ENCODE data around the gene GIPC3.

GIPC3 gene

GRCh38 chr19:3631053-3631861 lies 46.0 kb downstream of the GIPC3 start:
- DNase-seq: no peak

GRCh38 chr19:3632098-3632497 lies 46.8 kb downstream of the GIPC3 start:
- no peak for DNase-seq
- intact Hi-C loops (cut with DNase I): no loop called here

More at GRCh38 chr19:3631053-3631861, 46.0 kb downstream of the GIPC3 start:
- intact Hi-C loops (cut with DNase I): no loop called here

- peak in 7 of 10 donors; percentile 37 to 90 (median 52) for DNase-seq
- intact Hi-C loops (cut with DNase I): no loop called here
Measured at GRCh38 chr19:3632739-3633558, 47.7 kb downstream of the GIPC3 start.

- intact Hi-C loops (cut with DNase I): no loop called here
- no peak for DNase-seq
Measured at GRCh38 chr19:3633559-3633988, 48.3 kb downstream of the GIPC3 start.

DNA sequence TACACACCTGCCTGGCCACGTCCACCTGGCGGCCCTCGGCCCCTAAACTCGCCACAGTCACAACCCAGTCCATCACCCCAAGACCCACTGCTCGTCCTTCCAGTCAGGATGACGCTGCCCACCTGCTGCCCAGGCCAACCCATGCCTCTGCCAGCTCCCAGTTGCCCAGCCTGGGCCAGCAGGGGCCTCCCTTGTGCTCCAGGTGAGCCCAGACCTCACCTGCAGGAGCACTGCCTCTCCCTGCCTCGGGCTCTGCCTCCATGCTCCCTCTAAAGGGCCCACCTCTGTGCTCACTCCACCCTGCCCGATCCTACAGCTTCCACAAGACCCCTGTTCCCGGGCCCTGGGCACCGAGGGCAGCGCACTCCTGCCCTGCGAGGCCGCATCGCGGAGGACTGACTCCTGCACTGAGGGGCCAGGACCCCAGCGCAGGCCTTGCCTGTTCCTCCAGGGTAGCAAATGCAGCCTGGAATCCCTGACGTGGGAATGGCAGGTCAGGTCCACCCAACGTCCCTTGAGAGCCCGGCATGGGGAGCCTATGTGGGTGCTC lies 49.3 kb downstream of the GIPC3 start:
- intact Hi-C loops (cut with DNase I): no loop called here
- DNase-seq: no peak

DNA sequence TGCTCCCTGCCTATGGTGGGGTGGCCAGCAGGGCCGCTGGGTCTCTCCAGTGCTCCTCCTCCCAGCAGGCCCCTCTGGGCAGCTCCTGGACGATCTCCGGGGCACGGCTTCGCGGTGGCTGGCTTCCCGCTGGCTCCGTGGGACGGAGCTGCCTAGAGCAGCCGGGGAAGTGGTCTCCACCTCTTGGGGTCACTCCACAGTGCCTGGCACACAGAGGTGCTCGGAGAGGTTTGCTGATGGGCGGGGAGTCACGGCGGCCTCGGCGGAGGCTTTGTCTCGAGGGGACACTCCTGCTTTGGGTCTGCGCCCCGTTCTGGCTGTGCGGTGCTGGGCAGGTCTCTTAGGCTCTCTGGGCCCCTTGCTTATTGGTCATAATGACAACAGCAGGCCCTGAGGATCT lies 51.2 kb downstream of the GIPC3 start:
- intact Hi-C loops (cut with DNase I): no loop called here
- no peak for DNase-seq

GRCh38 chr19:3636962-3637361 lies 51.7 kb downstream of the GIPC3 start:
- intact Hi-C loops (cut with DNase I): no loop called here
- DNase-seq: no peak

- no peak for DNase-seq
- intact Hi-C loops (cut with DNase I): no loop called here
Measured at GRCh38 chr19:3637621-3638020, 52.3 kb downstream of the GIPC3 start.

DNA sequence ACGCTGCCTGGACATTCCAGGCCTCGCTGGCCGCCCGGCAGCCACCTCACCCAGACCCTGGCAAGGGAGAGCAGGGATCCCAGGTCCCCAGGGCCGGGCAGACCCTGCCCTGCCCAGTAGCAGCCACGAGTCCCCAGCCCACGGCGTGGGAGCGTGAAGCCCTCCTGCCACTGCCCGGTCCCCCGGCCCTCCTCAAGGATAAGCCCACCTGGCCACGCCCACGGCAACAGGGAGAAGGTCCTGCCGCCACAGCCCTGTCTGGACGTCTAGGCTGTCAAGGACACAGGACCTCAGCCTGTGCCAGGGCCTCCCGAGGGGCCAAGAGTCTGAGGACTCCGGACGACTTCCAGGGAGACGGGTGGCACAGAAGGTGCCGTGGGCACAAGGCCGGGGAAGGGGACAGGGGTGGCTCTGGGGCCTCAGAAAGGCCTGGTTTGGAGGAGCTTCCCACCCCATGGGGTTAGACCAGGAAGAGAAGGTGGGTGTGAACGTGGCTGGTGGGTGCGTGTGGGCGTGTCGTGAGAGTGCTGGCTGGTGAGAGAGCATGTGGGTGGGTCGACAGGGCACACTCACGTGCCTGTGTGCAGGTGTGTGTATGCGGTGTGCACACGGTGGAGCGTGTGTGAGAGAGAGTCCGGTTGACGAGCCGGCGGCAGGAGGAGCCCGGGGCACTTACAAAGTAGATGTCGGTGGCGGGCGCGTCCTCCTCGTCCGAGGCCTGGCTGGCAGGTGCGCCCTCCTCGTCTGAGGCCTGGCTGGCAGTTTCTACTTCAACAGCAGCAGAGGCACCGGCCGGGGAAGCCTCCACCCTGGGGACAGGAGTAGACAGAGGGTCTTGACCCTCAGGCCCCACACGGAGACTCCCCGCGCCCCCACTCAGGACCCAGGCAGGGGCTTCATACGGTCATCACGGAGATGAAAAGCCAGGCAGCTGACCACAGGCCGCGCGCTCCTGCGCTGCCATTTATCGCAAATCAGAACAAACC lies 53.2 kb downstream of the GIPC3 start:
- no peak for DNase-seq
- intact Hi-C loops (cut with DNase I): no loop called here

- no peak for DNase-seq
- intact Hi-C loops (cut with DNase I): no loop called here
Measured at GRCh38 chr19:3639479-3639878, 54.2 kb downstream of the GIPC3 start.

- no peak for DNase-seq
- intact Hi-C loops (cut with DNase I): no loop called here
Measured at GRCh38 chr19:3641515-3642269, 56.4 kb downstream of the GIPC3 start.

DNA sequence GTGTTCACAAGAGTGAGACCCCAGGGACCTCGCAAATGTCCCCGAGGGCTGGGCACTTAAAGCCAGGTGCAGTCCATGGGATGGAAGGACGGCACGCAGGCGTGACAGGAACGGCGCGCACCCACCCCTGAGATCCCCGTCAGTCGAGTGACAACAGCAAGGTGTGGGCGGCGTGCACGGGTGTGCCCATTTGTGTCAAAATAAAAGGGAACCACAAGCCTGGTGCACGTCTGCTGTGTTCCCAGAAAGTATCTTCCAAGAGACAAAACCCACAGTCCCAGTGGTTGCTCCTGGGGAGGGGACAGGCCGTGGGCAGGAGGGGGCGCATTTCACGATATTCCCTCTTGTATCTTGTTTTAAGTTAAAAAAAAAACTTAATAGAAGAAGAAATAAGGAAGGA lies 57.0 kb downstream of the GIPC3 start:
- intact Hi-C loops (cut with DNase I): no loop called here
- peak in 1 of 10 donors; percentile 45 for DNase-seq

Data from posterior cingulate gyrus (tissue), 11 donors.